Measurements from ENCODE around the gene MCAM.

MCAM gene

DNA sequence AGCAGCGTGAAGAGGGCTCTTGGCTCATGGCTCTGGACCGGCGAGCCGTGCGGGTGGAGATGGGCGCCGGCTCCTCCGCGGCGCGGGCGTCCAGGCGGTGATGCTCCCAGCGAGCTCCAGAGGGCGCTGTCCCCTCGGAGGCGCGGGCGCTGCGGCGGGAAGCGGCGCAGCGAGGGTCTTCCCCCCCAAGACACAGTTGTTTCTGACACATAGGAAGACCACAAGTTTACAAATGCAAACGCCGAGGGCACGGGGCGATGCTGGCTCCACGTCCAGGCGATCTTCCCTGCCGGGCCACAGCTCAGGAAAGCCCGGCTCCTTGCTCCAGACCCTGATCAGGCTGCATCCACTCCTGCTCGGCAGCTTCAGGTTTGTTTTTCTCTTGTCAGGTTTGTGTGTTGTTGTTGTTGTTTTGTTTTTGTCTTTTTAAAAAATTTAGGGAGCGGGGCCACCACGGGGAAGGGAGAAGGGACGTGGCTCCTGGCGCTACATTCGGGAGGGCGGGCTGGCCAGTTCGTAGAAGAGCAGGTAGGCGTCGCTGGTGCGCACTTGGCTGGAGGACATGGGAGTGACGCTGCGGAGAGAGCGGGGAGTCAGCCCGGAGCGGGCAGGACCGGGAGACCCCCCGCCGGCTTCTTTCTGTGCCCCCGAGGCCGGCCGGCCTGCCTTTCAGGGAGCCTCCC is 39.6 kb upstream of the MCAM start:
- H3K4me1 ChIP-seq (ENCODE audit: control insufficient read depth, insufficient read depth, low read length) = peaks cover 18% of the 10 kb centered on the region
- no peaks in the 10 kb centered on the region for H3K9me3 ChIP-seq (replicated peaks; ENCODE audit: low read length)
- peak overlapping the region; percentile 77 for H3K4me2 ChIP-seq (ENCODE audit: low read length)
- peak overlapping the region; percentile 35 for H3K9ac ChIP-seq (ENCODE audit: low read depth, low read length)
- no peaks in the 10 kb centered on the region for H3K27me3 ChIP-seq (ENCODE audit: control insufficient read depth, insufficient read depth, low read length)
- peak overlapping the region; percentile 51 for H3K4me3 ChIP-seq (ENCODE audit: low read length)
- H3K36me3 ChIP-seq (ENCODE audit: insufficient read depth, low read length) = peaks cover 11% of the 10 kb centered on the region

DNA sequence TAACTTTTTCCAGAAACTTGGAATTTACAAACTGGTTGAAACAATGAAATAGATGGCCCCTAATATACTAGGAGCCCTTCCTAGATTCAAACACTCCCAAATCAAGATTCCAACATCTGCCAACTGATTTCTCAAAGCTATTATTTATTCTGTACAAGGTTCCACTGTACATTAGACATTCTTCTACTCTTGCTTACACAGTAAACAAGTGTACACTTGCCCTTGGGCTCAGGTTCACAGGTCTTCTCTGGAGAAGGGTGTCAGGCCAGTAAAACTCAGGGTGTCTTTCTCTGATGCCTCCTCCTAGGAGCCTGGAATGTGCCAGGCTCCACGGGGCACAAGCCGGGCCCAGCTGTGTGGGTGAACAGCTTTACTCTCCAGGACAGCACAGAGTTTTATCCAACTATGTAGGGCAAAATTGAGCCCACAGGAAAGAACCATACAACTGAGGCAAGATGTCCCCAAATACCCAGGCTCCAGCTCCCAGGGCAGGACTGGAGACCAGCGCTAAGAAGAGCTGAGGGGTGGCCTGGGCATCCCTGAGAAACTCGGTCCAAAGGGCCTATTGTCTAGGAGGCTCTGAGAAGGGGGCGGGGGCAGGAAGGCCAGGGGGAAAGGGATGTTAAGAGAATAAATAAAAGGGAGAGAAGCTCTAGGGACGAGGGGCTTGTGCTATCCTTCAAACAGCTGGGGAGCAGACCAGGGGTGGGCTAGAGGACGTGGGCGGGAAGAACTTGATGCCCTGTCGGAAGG is 38.3 kb upstream of the MCAM start:
- Histone ChIP-seq H3K9me3 (replicated peaks; ENCODE audit: low read length) (no peaks in the 10 kb centered on the region), H3K4me2 (ENCODE audit: low read length) (no peak overlapping the region), H3K27me3 (ENCODE audit: control insufficient read depth, insufficient read depth, low read length) (peaks cover 9% of the 10 kb centered on the region), H3K4me1 (ENCODE audit: control insufficient read depth, insufficient read depth, low read length) (peaks cover 8% of the 10 kb centered on the region), H3K36me3 (ENCODE audit: insufficient read depth, low read length) (peaks cover 11% of the 10 kb centered on the region), H3K9ac (ENCODE audit: low read depth, low read length) (no peak overlapping the region), H3K4me3 (ENCODE audit: low read length) (no peak overlapping the region)

DNA sequence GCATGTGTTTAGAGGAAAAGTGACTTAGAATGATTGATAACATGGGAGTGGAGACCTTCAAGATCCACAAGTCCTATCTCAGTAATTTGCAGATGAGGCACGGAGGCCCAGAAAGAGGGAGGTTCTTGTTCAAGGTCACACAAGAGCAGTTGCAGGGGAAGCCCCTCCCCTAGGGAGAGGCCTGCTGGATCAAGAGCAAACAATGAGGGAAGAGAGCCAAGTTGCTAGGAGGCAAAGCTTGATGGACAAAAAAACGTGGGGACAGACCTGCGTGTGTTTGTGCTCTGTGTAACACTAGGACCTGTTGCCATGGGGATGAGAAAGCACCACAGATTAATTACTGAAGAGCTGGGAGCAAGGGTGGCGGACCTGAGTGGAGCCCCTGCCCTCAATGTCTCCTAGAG is 35.9 kb upstream of the MCAM start:
- H3K9me3 ChIP-seq (replicated peaks; ENCODE audit: low read length) = no peaks in the 10 kb centered on the region
- H3K4me2 ChIP-seq (ENCODE audit: low read length) = no peak overlapping the region
- H3K36me3 ChIP-seq (ENCODE audit: insufficient read depth, low read length) = peaks cover 4% of the 10 kb centered on the region
- H3K4me1 ChIP-seq (ENCODE audit: control insufficient read depth, insufficient read depth, low read length) = peaks cover 8% of the 10 kb centered on the region
- no peak overlapping the region for H3K9ac ChIP-seq (ENCODE audit: low read depth, low read length)
- H3K4me3 ChIP-seq (ENCODE audit: low read length) = no peak overlapping the region
- peaks cover 10% of the 10 kb centered on the region for H3K27me3 ChIP-seq (ENCODE audit: control insufficient read depth, insufficient read depth, low read length)

DNA sequence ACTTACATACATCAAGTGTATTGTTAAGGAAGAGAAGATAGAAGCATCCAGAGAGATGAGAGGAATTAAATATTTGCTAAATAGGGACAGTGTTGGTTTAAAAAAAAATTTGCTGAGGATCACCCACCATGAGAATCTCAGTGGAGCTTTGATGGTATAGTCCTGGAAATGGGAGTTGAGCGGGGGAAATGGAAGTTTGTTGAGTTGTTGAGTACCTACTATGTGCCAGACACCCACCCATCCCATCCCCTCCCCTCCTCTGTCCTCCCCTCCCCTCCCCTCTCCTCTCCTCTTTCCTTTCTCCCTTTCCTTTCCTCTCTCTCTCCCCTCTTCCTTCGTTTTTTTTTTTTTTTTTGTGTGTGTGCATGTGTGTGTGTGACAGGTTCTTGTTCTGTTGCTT is 34.3 kb upstream of the MCAM start:
- Histone ChIP-seq H3K4me1 (ENCODE audit: control insufficient read depth, insufficient read depth, low read length) (peaks cover 4% of the 10 kb centered on the region), H3K36me3 (ENCODE audit: insufficient read depth, low read length) (no peaks in the 10 kb centered on the region), H3K9ac (ENCODE audit: low read depth, low read length) (no peak overlapping the region), H3K4me2 (ENCODE audit: low read length) (no peak overlapping the region), H3K27me3 (ENCODE audit: control insufficient read depth, insufficient read depth, low read length) (peaks cover 24% of the 10 kb centered on the region), H3K9me3 (replicated peaks; ENCODE audit: low read length) (no peaks in the 10 kb centered on the region), H3K4me3 (ENCODE audit: low read length) (no peak overlapping the region)

DNA sequence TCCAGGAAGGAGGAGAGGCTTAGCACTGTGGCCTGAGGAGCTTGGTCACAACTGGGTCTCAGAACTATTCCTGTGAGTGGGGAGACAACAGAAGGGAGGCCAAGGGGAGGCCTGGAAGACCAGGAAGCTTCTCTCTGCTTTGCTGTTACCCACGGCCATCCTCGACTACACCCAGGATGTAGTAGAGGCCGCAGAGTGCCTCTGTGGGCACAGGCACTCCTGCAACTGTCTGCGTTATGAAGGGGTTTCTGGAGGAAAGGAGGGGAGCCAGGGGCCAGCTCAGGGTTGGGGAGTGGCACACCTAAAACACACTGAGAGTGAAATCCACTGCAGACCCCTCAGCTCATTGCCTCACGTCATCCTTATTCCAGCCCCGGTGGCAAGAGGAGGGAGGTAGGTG is 33.4 kb upstream of the MCAM start:
- Histone ChIP-seq H3K36me3 (ENCODE audit: insufficient read depth, low read length) (no peaks in the 10 kb centered on the region), H3K27me3 (ENCODE audit: control insufficient read depth, insufficient read depth, low read length) (peaks cover 25% of the 10 kb centered on the region), H3K9ac (ENCODE audit: low read depth, low read length) (no peak overlapping the region), H3K4me3 (ENCODE audit: low read length) (no peak overlapping the region), H3K4me1 (ENCODE audit: control insufficient read depth, insufficient read depth, low read length) (no peaks in the 10 kb centered on the region), H3K4me2 (ENCODE audit: low read length) (no peak overlapping the region), H3K9me3 (replicated peaks; ENCODE audit: low read length) (no peaks in the 10 kb centered on the region)

DNA sequence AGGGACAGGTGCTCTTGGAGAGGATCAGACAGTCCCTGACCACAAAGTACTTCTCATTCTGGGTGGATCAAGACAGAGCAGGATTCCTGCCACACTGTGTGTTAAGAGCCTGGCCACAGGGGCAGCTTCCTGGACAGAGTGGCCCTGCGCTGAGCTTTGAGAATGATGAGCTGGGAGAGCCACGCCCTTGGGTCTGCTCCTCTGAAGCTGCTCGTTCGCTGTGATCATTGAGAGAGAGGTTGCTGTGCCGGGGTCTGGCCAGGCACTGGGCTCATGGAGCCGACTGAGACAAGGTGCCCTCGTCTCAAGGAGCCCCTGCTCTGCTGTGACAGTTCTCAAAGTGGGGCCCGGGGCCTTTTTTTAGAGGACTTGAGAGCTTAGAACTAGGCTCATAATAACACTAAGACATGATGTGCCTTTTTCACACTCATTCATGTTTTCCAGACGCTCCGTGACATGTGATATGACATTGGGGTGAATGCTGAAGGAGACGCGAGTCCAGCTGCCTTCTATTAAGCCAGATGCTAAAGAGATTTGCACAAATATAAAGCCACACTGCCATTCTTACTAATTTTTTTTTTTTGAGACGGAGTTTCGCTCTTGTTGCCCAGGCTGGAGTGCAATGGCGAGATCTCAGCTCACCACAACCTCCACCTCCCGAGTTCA is 31.1 kb upstream of the MCAM start:
- Histone ChIP-seq H3K36me3 (ENCODE audit: insufficient read depth, low read length) (no peaks in the 10 kb centered on the region), H3K9ac (ENCODE audit: low read depth, low read length) (no peak overlapping the region), H3K9me3 (replicated peaks; ENCODE audit: low read length) (no peaks in the 10 kb centered on the region), H3K27me3 (ENCODE audit: control insufficient read depth, insufficient read depth, low read length) (peaks cover 37% of the 10 kb centered on the region), H3K4me1 (ENCODE audit: control insufficient read depth, insufficient read depth, low read length) (no peaks in the 10 kb centered on the region), H3K4me2 (ENCODE audit: low read length) (no peak overlapping the region), H3K4me3 (ENCODE audit: low read length) (no peak overlapping the region)

DNA sequence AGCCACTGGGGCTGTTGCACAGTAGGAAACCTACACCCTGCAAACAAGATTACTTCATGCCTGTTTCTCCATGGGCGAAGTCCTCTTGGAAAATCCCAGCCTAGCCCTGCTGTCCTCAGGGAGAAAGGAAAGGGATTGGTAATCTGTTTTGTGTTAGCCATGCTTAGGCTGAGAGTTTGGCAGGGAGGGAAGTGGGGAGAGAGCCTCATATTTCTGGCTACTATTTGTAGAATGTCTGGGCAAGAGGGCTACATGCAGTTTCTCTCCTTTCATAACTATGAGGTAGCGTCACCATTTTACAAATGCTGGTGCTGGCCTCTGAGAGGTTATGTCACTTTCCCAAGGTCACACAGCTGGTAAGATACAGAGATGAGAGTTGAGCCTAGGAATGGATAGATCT is 30.3 kb upstream of the MCAM start:
- no peaks in the 10 kb centered on the region for H3K4me1 ChIP-seq (ENCODE audit: control insufficient read depth, insufficient read depth, low read length)
- no peaks in the 10 kb centered on the region for H3K9me3 ChIP-seq (replicated peaks; ENCODE audit: low read length)
- peaks cover 41% of the 10 kb centered on the region for H3K27me3 ChIP-seq (ENCODE audit: control insufficient read depth, insufficient read depth, low read length)
- no peak overlapping the region for H3K9ac ChIP-seq (ENCODE audit: low read depth, low read length)
- H3K36me3 ChIP-seq (ENCODE audit: insufficient read depth, low read length) = no peaks in the 10 kb centered on the region
- no peak overlapping the region for H3K4me2 ChIP-seq (ENCODE audit: low read length)
- H3K4me3 ChIP-seq (ENCODE audit: low read length) = no peak overlapping the region

DNA sequence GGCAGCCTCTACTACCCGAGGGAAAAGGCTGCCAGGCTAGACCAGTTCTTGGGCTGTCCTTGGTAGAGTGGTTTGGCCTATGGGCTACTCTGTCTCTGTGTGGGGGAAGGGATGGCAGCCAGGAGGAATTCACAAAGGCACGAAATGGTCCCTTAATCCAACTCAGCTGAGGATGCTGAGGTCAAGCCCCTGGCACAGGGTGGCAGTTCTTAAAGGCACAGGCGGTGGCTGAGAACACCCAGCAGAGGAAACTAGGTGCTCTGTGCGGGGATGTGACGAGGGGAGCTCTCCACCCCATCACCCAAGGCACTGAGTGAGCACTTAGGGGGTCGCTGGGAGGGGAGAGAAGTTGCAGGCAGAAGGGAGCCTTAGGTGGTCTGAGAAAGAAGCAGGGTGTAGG is 29.7 kb upstream of the MCAM start, which contains the start of gene MFRP:
Gene MFRP, minus strand, starts transcription at position 101 of the 400 bp plus-strand sequence. CDS start 192 bp downstream, outside the sequence.
- no peak within 1 kb of the TSS for H3K9ac ChIP-seq (ENCODE audit: low read depth, low read length)
- H3K36me3 ChIP-seq (ENCODE audit: insufficient read depth, low read length) = no peaks in the 10 kb centered on the region
- H3K4me3 ChIP-seq (ENCODE audit: low read length) = no peak within 1 kb of the TSS
- H3K4me1 ChIP-seq (ENCODE audit: control insufficient read depth, insufficient read depth, low read length) = no peaks in the 10 kb centered on the region
- H3K9me3 ChIP-seq (replicated peaks; ENCODE audit: low read length) = no peaks in the 10 kb centered on the region
- no peak within 1 kb of the TSS for H3K4me2 ChIP-seq (ENCODE audit: low read length)
- H3K27me3 ChIP-seq (ENCODE audit: control insufficient read depth, insufficient read depth, low read length) = peaks cover 47% of the 10 kb centered on the region

DNA sequence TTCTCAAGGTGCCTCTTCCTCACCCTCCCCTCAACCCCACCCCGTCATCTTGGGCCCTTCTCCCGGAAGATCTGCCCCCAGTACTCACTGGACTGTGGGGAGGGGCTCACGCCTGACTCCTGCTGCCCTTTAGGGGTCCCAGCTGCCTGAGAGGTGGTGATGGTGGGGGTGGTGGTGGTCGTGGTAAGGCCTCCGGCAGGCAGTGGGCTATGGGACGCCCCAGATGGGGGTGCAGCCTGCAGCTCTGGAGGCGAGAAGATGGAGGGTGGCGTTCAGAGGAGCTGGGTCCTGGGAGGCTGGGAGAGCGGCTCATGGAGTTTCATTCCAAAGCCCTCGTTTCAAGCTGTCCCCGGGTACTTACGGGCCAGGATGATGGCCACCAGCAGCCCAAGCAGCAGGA is 28.8 kb upstream of the MCAM start:
- Histone ChIP-seq H3K4me2 (ENCODE audit: low read length) (no peak overlapping the region), H3K9ac (ENCODE audit: low read depth, low read length) (no peak overlapping the region), H3K36me3 (ENCODE audit: insufficient read depth, low read length) (no peaks in the 10 kb centered on the region), H3K27me3 (ENCODE audit: control insufficient read depth, insufficient read depth, low read length) (peaks cover 51% of the 10 kb centered on the region), H3K4me3 (ENCODE audit: low read length) (no peak overlapping the region), H3K9me3 (replicated peaks; ENCODE audit: low read length) (no peaks in the 10 kb centered on the region), H3K4me1 (ENCODE audit: control insufficient read depth, insufficient read depth, low read length) (peaks cover 4% of the 10 kb centered on the region)

DNA sequence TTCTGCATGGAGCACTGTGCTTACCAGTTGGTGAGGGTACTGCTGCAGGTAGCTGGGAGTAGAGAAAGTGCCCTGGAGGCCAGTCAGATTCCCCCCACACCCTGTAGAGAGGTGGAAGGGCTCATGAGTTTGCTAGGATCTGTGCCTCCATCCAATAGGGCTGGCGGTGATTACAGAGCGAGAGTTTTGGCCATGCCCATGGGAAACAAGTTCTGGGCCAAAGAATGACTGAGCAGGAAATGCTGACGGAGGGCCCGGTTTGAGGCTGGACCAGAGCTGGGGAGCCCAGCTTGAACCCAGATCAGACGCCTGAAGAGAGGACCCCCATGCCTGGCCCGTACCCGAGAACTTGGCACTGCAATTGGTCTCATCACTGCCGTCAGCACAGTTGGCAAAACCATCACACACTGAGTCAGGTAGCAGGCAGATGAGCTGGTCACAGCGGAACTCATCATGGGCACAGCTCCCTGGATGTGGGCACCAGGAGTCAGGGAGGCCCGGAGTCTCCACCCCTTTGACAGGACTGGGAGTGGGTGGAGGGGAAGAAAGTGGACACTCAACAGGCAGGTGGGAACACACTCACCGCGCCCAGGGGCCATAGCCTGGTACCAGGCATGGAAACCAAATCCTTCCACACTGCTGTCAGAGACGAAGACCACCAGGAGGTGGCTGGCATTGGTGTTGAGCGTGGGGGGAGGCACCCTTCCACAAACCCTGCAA is 27.5 kb upstream of the MCAM start:
- H3K4me1 ChIP-seq (ENCODE audit: control insufficient read depth, insufficient read depth, low read length) = peaks cover 13% of the 10 kb centered on the region
- H3K4me2 ChIP-seq (ENCODE audit: low read length) = no peak overlapping the region
- no peaks in the 10 kb centered on the region for H3K36me3 ChIP-seq (ENCODE audit: insufficient read depth, low read length)
- H3K4me3 ChIP-seq (ENCODE audit: low read length) = no peak overlapping the region
- H3K27me3 ChIP-seq (ENCODE audit: control insufficient read depth, insufficient read depth, low read length) = peaks cover 48% of the 10 kb centered on the region
- no peak overlapping the region for H3K9ac ChIP-seq (ENCODE audit: low read depth, low read length)
- no peaks in the 10 kb centered on the region for H3K9me3 ChIP-seq (replicated peaks; ENCODE audit: low read length)

DNA sequence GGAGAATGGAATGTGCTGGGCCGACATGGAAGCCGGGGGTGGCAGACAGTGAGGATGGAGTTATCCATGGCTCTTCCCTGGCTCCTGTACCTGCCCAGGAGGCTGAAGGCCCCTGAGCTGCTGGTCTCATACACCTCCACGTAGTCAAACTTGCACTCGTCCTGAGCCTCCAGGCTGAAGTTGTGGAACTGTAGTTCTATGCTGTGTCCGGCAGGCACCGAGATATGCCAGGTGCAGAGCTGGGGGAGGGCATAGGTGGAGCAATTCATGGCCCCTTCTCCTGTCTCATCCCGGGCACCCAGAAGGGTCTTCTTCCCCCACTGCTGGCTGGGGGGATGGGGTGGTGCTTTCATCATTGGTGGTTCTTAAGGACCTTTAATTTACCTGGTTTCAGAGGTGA is 26.8 kb upstream of the MCAM start:
- Histone ChIP-seq H3K27me3 (ENCODE audit: control insufficient read depth, insufficient read depth, low read length) (peaks cover 48% of the 10 kb centered on the region), H3K4me1 (ENCODE audit: control insufficient read depth, insufficient read depth, low read length) (peaks cover 20% of the 10 kb centered on the region), H3K36me3 (ENCODE audit: insufficient read depth, low read length) (no peaks in the 10 kb centered on the region), H3K4me3 (ENCODE audit: low read length) (no peak overlapping the region), H3K9me3 (replicated peaks; ENCODE audit: low read length) (no peaks in the 10 kb centered on the region), H3K9ac (ENCODE audit: low read depth, low read length) (no peak overlapping the region), H3K4me2 (ENCODE audit: low read length) (no peak overlapping the region)
